ENCODE measurements around the gene PFN4.

Gene PFN4

GRCh38 chr2:24162494-24162893 is 39.4 kb upstream of the PFN4 start:
- Mint-ChIP-seq H3K9me3 (peaks cover 25% of the 10 kb centered on the region), H3K27me3 (ENCODE audit: low read depth) (no peaks in the 10 kb centered on the region), H3K4me3 (no peak overlapping the region), H3K36me3 (ENCODE audit: low read depth) (peaks cover 48% of the 10 kb centered on the region), H3K27ac (no peak overlapping the region), H3K4me1 (no peaks in the 10 kb centered on the region)
- no peak for TF ChIP-seq CTCF (IDR thresholded peaks at IDR 0.05; ENCODE audit: unreplicated experiment in 3 of 3)

GRCh38 chr2:24160761-24161160 is 37.6 kb upstream of the PFN4 start:
- Mint-ChIP-seq H3K27me3 (ENCODE audit: low read depth) (no peaks in the 10 kb centered on the region), H3K27ac (no peak overlapping the region), H3K9me3 (peaks cover 25% of the 10 kb centered on the region), H3K4me1 (no peaks in the 10 kb centered on the region), H3K36me3 (ENCODE audit: low read depth) (peaks cover 56% of the 10 kb centered on the region), H3K4me3 (no peak overlapping the region)
- TF ChIP-seq CTCF (IDR thresholded peaks at IDR 0.05; ENCODE audit: unreplicated experiment in 3 of 3), result no peak

GRCh38 chr2:24159708-24160107 is 36.6 kb upstream of the PFN4 start:
- H3K4me1 Mint-ChIP-seq, result no peaks in the 10 kb centered on the region
- peaks cover 25% of the 10 kb centered on the region for H3K9me3 Mint-ChIP-seq
- no peak for TF ChIP-seq CTCF (IDR thresholded peaks at IDR 0.05; ENCODE audit: unreplicated experiment in 3 of 3)
- H3K4me3 Mint-ChIP-seq, result no peak overlapping the region
- H3K36me3 Mint-ChIP-seq (ENCODE audit: low read depth), result peaks cover 56% of the 10 kb centered on the region
- H3K27ac Mint-ChIP-seq, result no peak overlapping the region
- no peaks in the 10 kb centered on the region for H3K27me3 Mint-ChIP-seq (ENCODE audit: low read depth)

GRCh38 chr2:24158131-24158530 is 35.0 kb upstream of the PFN4 start:
- Mint-ChIP-seq H3K4me1 (no peaks in the 10 kb centered on the region), H3K27ac (no peak overlapping the region), H3K9me3 (peaks cover 25% of the 10 kb centered on the region), H3K27me3 (ENCODE audit: low read depth) (no peaks in the 10 kb centered on the region), H3K36me3 (ENCODE audit: low read depth) (peaks cover 56% of the 10 kb centered on the region), H3K4me3 (no peak overlapping the region)
- TF ChIP-seq CTCF (IDR thresholded peaks at IDR 0.05; ENCODE audit: unreplicated experiment in 3 of 3), result no peak

- H3K4me3 Mint-ChIP-seq, result no peak overlapping the region
- H3K9me3 Mint-ChIP-seq, result peaks cover 15% of the 10 kb centered on the region
These were observed 30.3 kb upstream of the PFN4 start for GRCh38 chr2:24153478-24153877.

More at GRCh38 chr2:24153478-24153877, 30.3 kb upstream of the PFN4 start:
- H3K27ac Mint-ChIP-seq, result no peak overlapping the region
- TF ChIP-seq CTCF (IDR thresholded peaks at IDR 0.05; ENCODE audit: unreplicated experiment in 3 of 3), result no peak
- H3K4me1 Mint-ChIP-seq, result no peaks in the 10 kb centered on the region
- peaks cover 45% of the 10 kb centered on the region for H3K36me3 Mint-ChIP-seq (ENCODE audit: low read depth)
- no peaks in the 10 kb centered on the region for H3K27me3 Mint-ChIP-seq (ENCODE audit: low read depth)

Measured in nephron (organoid).